Astrocyte (in vitro differentiated cells and primary cell): ENCODE data around the gene SYCP2.

Experiments used
- CTCF ChIP-seq: IDR thresholded peaks from 2 replicates; pipeline ENCODE4 v1.5.1; 2011; ENCODE audit warnings: low read depth, mild to moderate bottlenecking, inconsistent platforms, low read length, moderate library complexity; ENCODE audit not compliant: insufficient read depth
- EZH2 ChIP-seq: IDR thresholded peaks from 2 replicates; pipeline ENCODE4 v1.6.1; 2012; ENCODE audit warnings: mild to moderate bottlenecking, low read length, inconsistent platforms; ENCODE audit not compliant: insufficient read depth

- TF ChIP-seq CTCF (no peak), EZH2 (no peak)
Observed at GRCh38 chr20:59945731-59946130, 12.3 kb upstream of the SYCP2 start.
